ENCODE measurements around the gene KRT14.
"Not testable (repeated sequence)": the region's sequence is repeated elsewhere in the genome, so short reads cannot be mapped to it uniquely, and the experiment has no call there.

Gene KRT14

GRCh38 chr17:41588126-41588810 is 1.6 kb upstream of the KRT14 start:
- no peak for TF ChIP-seq CTCF (IDR thresholded peaks at IDR 0.05; ENCODE audit: borderline replicate concordance, control extremely low read depth, extremely low read depth, insufficient read depth, missing control alignments)
- no peak for DNase-seq (ENCODE audit: low spot score)
- in situ Hi-C loops (cut with MboI; ENCODE audit: low sequenced_read_pairs, unreplicated experiment), result no loop called here

GRCh38 chr17:41585301-41586056 is 1.2 kb downstream of the KRT14 start:
- in situ Hi-C loops (cut with MboI; ENCODE audit: low sequenced_read_pairs, unreplicated experiment), result no loop called here
- no peak for DNase-seq (ENCODE audit: low spot score)
- TF ChIP-seq CTCF (IDR thresholded peaks at IDR 0.05; ENCODE audit: borderline replicate concordance, control extremely low read depth, extremely low read depth, insufficient read depth, missing control alignments), result no peak

GRCh38 chr17:41584331-41584927 is 2.3 kb downstream of the KRT14 start:
- DNase-seq (ENCODE audit: low spot score); in situ Hi-C loops (cut with MboI; ENCODE audit: low sequenced_read_pairs, unreplicated experiment): not testable (repeated sequence)

GRCh38 chr17:41583137-41584127 is 3.3 kb downstream of the KRT14 start:
- DNase-seq (ENCODE audit: low spot score), result no peak
- in situ Hi-C loops (cut with MboI; ENCODE audit: low sequenced_read_pairs, unreplicated experiment), result no loop called here
- TF ChIP-seq CTCF (IDR thresholded peaks at IDR 0.05; ENCODE audit: borderline replicate concordance, control extremely low read depth, extremely low read depth, insufficient read depth, missing control alignments), result no peak

- in situ Hi-C loops (cut with MboI; ENCODE audit: low sequenced_read_pairs, unreplicated experiment); DNase-seq (ENCODE audit: low spot score): not testable (repeated sequence)
Observed at GRCh38 chr17:41582061-41582968, 4.4 kb downstream of the KRT14 start.

GRCh38 chr17:41581366-41582060 is 5.2 kb downstream of the KRT14 start:
- in situ Hi-C loops (cut with MboI; ENCODE audit: low sequenced_read_pairs, unreplicated experiment), result no loop called here
- no peak for DNase-seq (ENCODE audit: low spot score)
- no peak for TF ChIP-seq CTCF (IDR thresholded peaks at IDR 0.05; ENCODE audit: borderline replicate concordance, control extremely low read depth, extremely low read depth, insufficient read depth, missing control alignments)

Measured in GM13976 (cell line).